A673 (cell line): Measurements from ENCODE around the gene CUX1.

Experiments used
- EZH2 ChIP-seq: fragments of 200-600 bp; sonication (generic); IDR thresholded peaks from 2 replicates; pipeline ENCODE4 v1.6.1; 2017; ENCODE audit warnings: borderline replicate concordance, low read depth, mild to moderate bottlenecking, mixed read lengths, antibody characterized with exemption, low read length; ENCODE audit not compliant: poor library complexity, severe bottlenecking
- TF ChIP-seq, protein P1 (sequence below): fragments of 300-800, 200-600 bp; sonication (generic); conservative IDR thresholded peaks from 2 replicates; pipeline ENCODE4 v1.5.1; 2017; ENCODE audit warnings: low read depth, mild to moderate bottlenecking, antibody characterized with exemption, low read length, moderate library complexity, mixed read lengths

DNA sequence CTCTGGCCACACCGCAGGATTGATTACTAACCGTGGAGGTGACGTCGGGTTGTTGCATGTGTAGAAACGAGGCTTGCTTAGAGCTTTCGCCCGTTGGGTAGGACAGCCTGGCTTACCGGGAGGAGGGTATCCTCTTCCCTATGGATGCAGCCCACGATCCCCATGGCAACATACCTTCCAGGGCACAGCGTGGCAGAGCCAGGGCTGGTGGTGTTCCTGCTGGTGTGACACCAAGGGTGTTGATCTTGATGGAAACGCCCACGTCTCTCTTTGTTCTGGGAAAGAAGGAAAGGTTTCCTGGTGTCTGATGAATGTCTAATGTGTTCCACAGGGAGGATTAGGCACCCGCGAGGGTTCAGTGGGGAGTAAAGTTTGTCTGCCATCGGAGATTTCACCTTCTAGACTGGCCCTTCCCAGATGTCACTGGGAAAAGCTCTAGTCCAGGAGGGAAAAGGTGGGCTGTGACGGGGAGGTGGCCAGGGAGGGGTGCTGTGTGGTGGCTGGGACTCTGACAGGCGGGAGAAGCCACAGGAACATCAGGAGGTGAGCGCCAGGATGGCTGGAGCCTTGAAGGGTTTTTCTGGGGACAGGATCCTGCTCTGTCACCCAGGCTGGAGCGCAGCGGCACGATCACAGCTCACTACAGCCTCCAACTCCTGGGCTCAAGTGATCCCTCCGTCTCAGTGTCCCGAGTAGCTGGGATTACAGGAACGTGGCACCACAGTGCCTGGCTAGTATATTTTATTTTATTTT lies 102.1 kb downstream of the CUX1 start:
- TF ChIP-seq, protein P1, sequence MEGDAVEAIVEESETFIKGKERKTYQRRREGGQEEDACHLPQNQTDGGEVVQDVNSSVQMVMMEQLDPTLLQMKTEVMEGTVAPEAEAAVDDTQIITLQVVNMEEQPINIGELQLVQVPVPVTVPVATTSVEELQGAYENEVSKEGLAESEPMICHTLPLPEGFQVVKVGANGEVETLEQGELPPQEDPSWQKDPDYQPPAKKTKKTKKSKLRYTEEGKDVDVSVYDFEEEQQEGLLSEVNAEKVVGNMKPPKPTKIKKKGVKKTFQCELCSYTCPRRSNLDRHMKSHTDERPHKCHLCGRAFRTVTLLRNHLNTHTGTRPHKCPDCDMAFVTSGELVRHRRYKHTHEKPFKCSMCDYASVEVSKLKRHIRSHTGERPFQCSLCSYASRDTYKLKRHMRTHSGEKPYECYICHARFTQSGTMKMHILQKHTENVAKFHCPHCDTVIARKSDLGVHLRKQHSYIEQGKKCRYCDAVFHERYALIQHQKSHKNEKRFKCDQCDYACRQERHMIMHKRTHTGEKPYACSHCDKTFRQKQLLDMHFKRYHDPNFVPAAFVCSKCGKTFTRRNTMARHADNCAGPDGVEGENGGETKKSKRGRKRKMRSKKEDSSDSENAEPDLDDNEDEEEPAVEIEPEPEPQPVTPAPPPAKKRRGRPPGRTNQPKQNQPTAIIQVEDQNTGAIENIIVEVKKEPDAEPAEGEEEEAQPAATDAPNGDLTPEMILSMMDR: no peak
- TF ChIP-seq EZH2: no peak
